SU-DHL-6 (cell line): ENCODE results near the gene SMARCD3.

Experiments
- H2AFZ ChIP-seq: fragments of 200-600 bp; sonication (generic); 2 replicates; pipeline ENCODE4 v1.6.1; 2014; ENCODE audit warnings: low read depth, mild to moderate bottlenecking, moderate library complexity, mixed read lengths, antibody characterized with exemption, low read length; ENCODE audit not compliant: severe bottlenecking
- H3F3A ChIP-seq: fragments of 200-600 bp; shearing (Covaris generic); 2 replicates; pipeline ENCODE4 v1.6.0; 2016; ENCODE audit warnings: antibody characterized with exemption, mild to moderate bottlenecking; ENCODE audit not compliant: insufficient read depth
- H3K27ac ChIP-seq: fragments of 200-600 bp; sonication (generic); 2 replicates; pipeline ENCODE4 v1.5.1; 2016; ENCODE audit warnings: low read depth, mild to moderate bottlenecking, low read length, moderate library complexity, mixed read lengths
- H3K27me3 ChIP-seq: fragments of 200-600 bp; sonication (generic), shearing (Covaris generic); 2 replicates; pipeline ENCODE4 v1.6.0; 2014; ENCODE audit warnings: mild to moderate bottlenecking, low read length
- H3K36me3 ChIP-seq: fragments of 200-600 bp; sonication (generic); 2 replicates; pipeline ENCODE4 v1.6.1; 2014; ENCODE audit warnings: mild to moderate bottlenecking, low read length, mixed read lengths
- H3K4me2 ChIP-seq: fragments of 300-600, 200-600 bp; shearing (Covaris generic), sonication (generic); 2 replicates; pipeline ENCODE4 v1.6.0; 2014; ENCODE audit warnings: low read length, low read depth, mild to moderate bottlenecking; ENCODE audit not compliant: poor library complexity, severe bottlenecking
- H3K4me3 ChIP-seq: fragments of 200-600 bp; sonication (generic); 2 replicates; pipeline ENCODE4 v1.5.1; 2014; ENCODE audit warnings: antibody characterized with exemption, low read length, mild to moderate bottlenecking, mixed read lengths; ENCODE audit not compliant: insufficient read depth, poor library complexity, severe bottlenecking
- H3K79me2 ChIP-seq: fragments of 200-600 bp; sonication (generic); 2 replicates; pipeline ENCODE4 v1.6.1; 2014; ENCODE audit warnings: mild to moderate bottlenecking, low read length, moderate library complexity; ENCODE audit not compliant: insufficient read depth
- H3K9ac ChIP-seq: fragments of 200-600 bp; sonication (generic); 2 replicates; pipeline ENCODE4 v1.7.0; 2014; ENCODE audit warnings: mild to moderate bottlenecking, low read length
- H3K9me2 ChIP-seq: fragments of 200-600 bp; sonication (generic); replicated peaks from 2 replicates; pipeline ENCODE4 v1.6.1; 2014; ENCODE audit warnings: low read length; ENCODE audit not compliant: insufficient read depth
- H3K9me3 ChIP-seq: fragments of 200-600 bp; sonication (generic); 2 replicates; pipeline ENCODE4 v1.6.1; 2014; ENCODE audit warnings: low read length, mixed read lengths; ENCODE audit not compliant: insufficient read depth
- H4K20me1 ChIP-seq: fragments of 200-600 bp; sonication (generic); 2 replicates; pipeline ENCODE4 v1.6.1; 2014; ENCODE audit warnings: low read depth, mild to moderate bottlenecking, antibody characterized with exemption, low read length, moderate library complexity, mixed read lengths
- EZH2phosphoT487 ChIP-seq: fragments of 200-600 bp; sonication (generic), shearing (Covaris generic); conservative IDR thresholded peaks from 2 replicates; pipeline ENCODE4 v1.6.1; 2018; ENCODE audit warnings: mild to moderate bottlenecking, antibody characterized with exemption, low read length, moderate library complexity, mixed read lengths
- TF ChIP-seq, protein P1 (sequence below): fragments of 200-600 bp; sonication (generic); IDR thresholded peaks from one replicate; pipeline ENCODE4 v1.5.1; 2017; ENCODE audit warnings: antibody characterized with exemption, mild to moderate bottlenecking, low read length, moderate library complexity; ENCODE audit not compliant: insufficient read depth, poor library complexity, severe bottlenecking

SMARCD3 gene

DNA sequence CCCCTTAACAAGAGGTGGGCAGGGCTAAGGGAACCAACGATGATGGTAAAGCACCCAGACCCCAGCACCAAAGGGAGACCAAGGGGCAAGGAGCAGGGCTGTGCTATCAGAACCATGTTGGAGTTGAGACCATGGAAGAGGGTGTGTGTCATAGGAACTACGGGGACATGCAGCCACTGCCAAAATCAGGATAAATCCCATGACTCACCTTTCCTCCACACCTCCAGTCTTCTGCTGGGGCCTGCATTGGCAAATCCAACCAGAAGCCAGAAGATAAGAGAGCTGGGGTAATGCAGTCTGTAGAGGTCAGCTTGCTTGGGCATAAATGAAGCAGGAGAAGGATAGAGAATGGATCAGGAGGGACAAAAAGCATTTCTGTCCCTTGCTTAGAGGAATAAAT, 42.7 kb upstream of the SMARCD3 start:
- Histone ChIP-seq H3K9ac (no peak overlapping the region), H3K27me3 (no peaks in the 10 kb centered on the region), H3K9me2 (no peaks in the 10 kb centered on the region), H2AFZ (no peak overlapping the region), H4K20me1 (no peaks in the 10 kb centered on the region), H3K4me3 (no peak overlapping the region), H3K4me2 (no peak overlapping the region), H3K27ac (no peak overlapping the region), H3K9me3 (no peaks in the 10 kb centered on the region), H3F3A (no peaks in the 10 kb centered on the region), H3K79me2 (no peaks in the 10 kb centered on the region), H3K36me3 (no peaks in the 10 kb centered on the region)
- no peak for TF ChIP-seq EZH2phosphoT487
- TF ChIP-seq, protein P1, sequence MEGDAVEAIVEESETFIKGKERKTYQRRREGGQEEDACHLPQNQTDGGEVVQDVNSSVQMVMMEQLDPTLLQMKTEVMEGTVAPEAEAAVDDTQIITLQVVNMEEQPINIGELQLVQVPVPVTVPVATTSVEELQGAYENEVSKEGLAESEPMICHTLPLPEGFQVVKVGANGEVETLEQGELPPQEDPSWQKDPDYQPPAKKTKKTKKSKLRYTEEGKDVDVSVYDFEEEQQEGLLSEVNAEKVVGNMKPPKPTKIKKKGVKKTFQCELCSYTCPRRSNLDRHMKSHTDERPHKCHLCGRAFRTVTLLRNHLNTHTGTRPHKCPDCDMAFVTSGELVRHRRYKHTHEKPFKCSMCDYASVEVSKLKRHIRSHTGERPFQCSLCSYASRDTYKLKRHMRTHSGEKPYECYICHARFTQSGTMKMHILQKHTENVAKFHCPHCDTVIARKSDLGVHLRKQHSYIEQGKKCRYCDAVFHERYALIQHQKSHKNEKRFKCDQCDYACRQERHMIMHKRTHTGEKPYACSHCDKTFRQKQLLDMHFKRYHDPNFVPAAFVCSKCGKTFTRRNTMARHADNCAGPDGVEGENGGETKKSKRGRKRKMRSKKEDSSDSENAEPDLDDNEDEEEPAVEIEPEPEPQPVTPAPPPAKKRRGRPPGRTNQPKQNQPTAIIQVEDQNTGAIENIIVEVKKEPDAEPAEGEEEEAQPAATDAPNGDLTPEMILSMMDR = no peak

DNA sequence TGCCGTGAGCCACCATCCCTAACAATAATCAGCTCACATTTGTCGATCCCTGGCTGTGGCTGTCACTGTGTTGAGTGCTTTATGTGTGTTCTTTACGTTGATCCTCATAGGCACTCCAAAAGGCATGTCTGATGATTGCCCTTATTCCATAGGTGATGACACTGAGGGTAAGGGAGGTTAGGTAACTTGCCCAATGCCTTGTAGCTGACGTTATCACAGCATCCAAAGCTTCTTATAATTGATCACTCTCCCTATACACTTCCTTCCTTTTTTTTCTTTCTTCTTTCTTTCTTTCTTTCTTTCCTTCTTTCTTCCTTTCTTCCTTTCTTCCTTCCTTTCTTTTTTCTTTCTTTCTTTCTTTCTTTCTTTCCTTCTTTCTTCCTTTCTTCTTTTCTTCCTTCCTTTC, 41.9 kb upstream of the SMARCD3 start:
- H3K27me3 ChIP-seq = no peaks in the 10 kb centered on the region; the same call in 1 of the 2 replicates
- no peaks in the 10 kb centered on the region for H3K9me2 ChIP-seq
- no peaks in the 10 kb centered on the region for H4K20me1 ChIP-seq
- H3F3A ChIP-seq = no peaks in the 10 kb centered on the region
- no peak overlapping the region for H3K27ac ChIP-seq
- TF ChIP-seq, protein P1 = no peak
- no peak for TF ChIP-seq EZH2phosphoT487
- H3K36me3 ChIP-seq = no peaks in the 10 kb centered on the region
- H3K79me2 ChIP-seq = no peaks in the 10 kb centered on the region
- no peak overlapping the region for H3K4me3 ChIP-seq
- H3K4me2 ChIP-seq = no peak overlapping the region
- no peaks in the 10 kb centered on the region for H3K9me3 ChIP-seq
- H3K9ac ChIP-seq = no peak overlapping the region
- no peak overlapping the region for H2AFZ ChIP-seq

DNA sequence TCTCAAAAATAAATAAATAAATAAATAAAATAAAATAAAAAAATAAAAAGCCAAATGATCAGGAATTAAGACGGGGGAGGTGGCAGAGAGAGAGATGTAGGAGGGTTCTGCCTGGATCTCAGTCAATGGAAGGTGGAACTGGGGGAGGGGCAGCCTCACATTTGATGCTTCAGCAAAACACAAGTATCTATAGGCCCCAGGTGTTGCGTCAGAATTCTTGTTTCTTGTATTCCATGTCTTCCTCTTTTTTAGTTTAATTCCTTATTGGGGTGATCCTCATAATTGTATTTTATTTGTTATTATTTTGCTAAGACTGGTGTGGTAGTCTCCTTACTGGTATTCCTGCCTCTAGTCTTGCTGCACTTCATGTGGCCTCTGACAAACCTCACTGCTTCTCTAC, 41.4 kb upstream of the SMARCD3 start:
- no peaks in the 10 kb centered on the region for H3K36me3 ChIP-seq
- H3K9me3 ChIP-seq = no peaks in the 10 kb centered on the region
- H2AFZ ChIP-seq = no peak overlapping the region
- no peaks in the 10 kb centered on the region for H3K9me2 ChIP-seq
- no peaks in the 10 kb centered on the region for H3K79me2 ChIP-seq
- TF ChIP-seq, protein P1 = no peak
- no peak for TF ChIP-seq EZH2phosphoT487
- H3K4me3 ChIP-seq = no peak overlapping the region
- H3F3A ChIP-seq = no peaks in the 10 kb centered on the region
- H3K9ac ChIP-seq = no peak overlapping the region
- no peaks in the 10 kb centered on the region; the same call in 1 of the 2 replicates for H3K27me3 ChIP-seq
- no peak overlapping the region for H3K27ac ChIP-seq
- H3K4me2 ChIP-seq = no peak overlapping the region
- H4K20me1 ChIP-seq = no peaks in the 10 kb centered on the region

DNA sequence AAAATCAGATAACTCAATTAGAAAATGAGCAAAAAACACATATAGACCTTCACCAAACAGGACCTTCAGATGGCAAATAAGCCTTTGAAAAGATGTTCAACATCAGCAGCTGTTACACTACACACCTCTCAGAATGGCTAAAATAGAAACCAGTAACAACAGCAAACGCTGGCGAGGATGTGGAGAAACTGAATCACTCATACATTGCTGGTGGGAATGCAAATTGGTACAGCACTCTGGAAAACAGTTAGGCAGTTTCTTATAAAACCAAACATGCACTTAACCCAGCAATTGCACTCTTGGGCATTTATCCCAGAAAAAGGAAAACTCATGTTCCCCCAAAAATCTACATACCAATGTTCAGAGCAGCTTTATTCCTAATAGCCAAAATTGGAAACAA, 37.7 kb upstream of the SMARCD3 start:
- Histone ChIP-seq H3K9me2 (no peaks in the 10 kb centered on the region), H2AFZ (no peak overlapping the region), H3F3A (no peaks in the 10 kb centered on the region), H3K4me3 (no peak overlapping the region), H3K36me3 (no peaks in the 10 kb centered on the region), H4K20me1 (no peaks in the 10 kb centered on the region), H3K27me3 (no peaks in the 10 kb centered on the region; the same call in 1 of the 2 replicates), H3K27ac (no peak overlapping the region), H3K4me2 (no peak overlapping the region), H3K9me3 (no peaks in the 10 kb centered on the region), H3K9ac (no peak overlapping the region), H3K79me2 (no peaks in the 10 kb centered on the region)
- TF ChIP-seq, protein P1 = no peak
- TF ChIP-seq EZH2phosphoT487 = no peak
